Body of pancreas (tissue), 4 donors: ENCODE measurements around the gene AFDN. TPM values are rescaled to one million over a fixed set of nuclear protein-coding genes. Genes with fewer than 3 reads are reported as not detected.

Experiments
- ATAC-seq: fragments of 150-250 bp; one replicate; pipeline ENCODE4 v1.9.1; 2016
- DNase-seq, 4 donors: peaks; one replicate each; pipeline ENCODE4 v3.0.0-alpha.2; 2019
- H3K27ac ChIP-seq, 4 donors: fragments of 200-600 bp; sonication (generic); 1 replicate in 3 of 4; 2 replicates in 1 of 4; pipeline versions ENCODE4 v1.5.1 to v1.6.1; 2016 to 2019; ENCODE audit warnings: mild to moderate bottlenecking in 1 of 4, mixed read lengths in 1 of 4, moderate library complexity in 1 of 4
- H3K27me3 ChIP-seq, 2 donors: fragments of 200-600 bp; sonication (generic); one replicate each; pipeline ENCODE4 v1.6.0; 2016; ENCODE audit warnings: mild to moderate bottlenecking in 1 of 2
- H3K36me3 ChIP-seq, 2 donors: fragments of 200-600 bp; sonication (generic); replicated peaks in 1 of 2; 2 replicates each; pipeline ENCODE4 v1.5.1; 2016; ENCODE audit warnings: low read depth in 2 of 2; ENCODE audit not compliant: insufficient read depth in 1 of 2
- H3K4me1 ChIP-seq: fragments of 200-600 bp; sonication (generic); one replicate; pipeline ENCODE4 v1.6.0; 2016
- H3K4me3 ChIP-seq, 2 donors: fragments of 200-600 bp; sonication (generic); 1 replicate in 1 of 2; 2 replicates in 1 of 2; pipeline ENCODE4 v1.5.1; 2016 to 2019
- H3K9me3 ChIP-seq, 3 donors: fragments of 200-600 bp; sonication (generic); 1 replicate in 2 of 3; 2 replicates in 1 of 3; pipeline ENCODE4 v1.5.1; 2016
- CTCF ChIP-seq, 7 experiments: fragments of 450-650 bp in 4 of 7; fragments of 200-600 bp in 3 of 7; sonication (generic) in 3 of 7; IDR thresholded peaks; one replicate each; pipeline ENCODE4 v1.5.1; 2016 to 2019; ENCODE audit warnings: antibody characterized with exemption in 7 of 7
- POLR2A ChIP-seq, 3 donors: fragments of 450-650 bp; IDR thresholded peaks; one replicate each; pipeline ENCODE4 v1.6.1; 2016; ENCODE audit warnings: antibody characterized with exemption in 3 of 3, mild to moderate bottlenecking in 2 of 3
- WGBS, 2 donors: methylation state at CpG; one replicate each; pipeline ENCODE4 v1.1.5; 2017; 5-methylcytosine and 5-hydroxymethylcytosine counted together
- intact Hi-C: fragments of 100-400 bp; cut with DNase I; formaldehyde crosslinking; loops from one replicate; pipeline ENCODE4 v1.15.1; 2023
- total RNA-seq, 2 donors: library from RNA; depleted of rRNA; stranded (reverse); fragments of >200 nt; gene quantifications; one replicate each; pipeline ENCODE4 v1.1.0, GENCODE V29; 2016

AFDN gene
- total RNA-seq, 2 donors from 2014 or later, result 160 to 195 TPM

DNA sequence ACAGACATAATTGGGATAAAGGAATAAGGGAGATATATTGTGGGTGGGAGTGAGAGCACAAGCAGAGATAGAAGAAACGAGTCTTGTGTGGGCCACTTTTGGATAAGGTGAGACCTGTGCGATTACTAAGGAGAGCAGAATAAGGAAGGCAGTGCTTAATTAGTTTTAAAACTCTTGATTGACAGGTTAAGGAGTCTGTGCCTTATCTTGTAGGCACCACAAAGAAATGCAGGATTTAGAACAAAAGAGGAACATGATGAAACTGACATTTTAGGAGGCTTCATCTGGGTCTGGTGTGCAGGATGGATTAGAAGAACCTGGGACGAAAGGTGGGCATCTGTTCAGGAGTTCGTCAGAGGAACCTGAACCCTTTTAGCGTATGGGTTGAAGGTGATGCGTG lies 100.5 kb downstream of the AFDN start:
- H3K27ac ChIP-seq, result no peak overlapping the region
- peaks cover 9% of the 10 kb centered on the region for H3K4me1 ChIP-seq
- H3K4me3 ChIP-seq, result no peak overlapping the region
- DNase-seq (no peak), ATAC-seq (no peak)
- peaks cover 0 to 11% of the 10 kb centered on the region in 2 donors for H3K36me3 ChIP-seq
- WGBS, 2 donors, result 94 to 95% methylated on average over 6 of the region's 6 CpGs
- H3K9me3 ChIP-seq, result no peaks in the 10 kb centered on the region
- intact Hi-C loops, result no loop called here
- TF ChIP-seq CTCF (IDR thresholded peaks at IDR 0.05), result no peak
- TF ChIP-seq POLR2A (IDR thresholded peaks at IDR 0.05), result no peak
- no peaks in the 10 kb centered on the region for H3K27me3 ChIP-seq

GRCh38 chr6:167928111-167928510 lies 101.4 kb downstream of the AFDN start:
- Histone ChIP-seq H3K4me1 (peaks cover 12% of the 10 kb centered on the region), H3K4me3 (no peak overlapping the region), H3K27ac (no peak overlapping the region), H3K36me3 (peaks cover 0 to 11% of the 10 kb centered on the region in 2 donors), H3K27me3 (no peaks in the 10 kb centered on the region), H3K9me3 (no peaks in the 10 kb centered on the region)
- ATAC-seq (no peak), DNase-seq (no peak)
- WGBS, 2 donors, result 95 to 99% methylated on average over 3 of the region's 3 CpGs
- intact Hi-C loops, result no loop called here
- no peak for TF ChIP-seq CTCF (IDR thresholded peaks at IDR 0.05)
- no peak for TF ChIP-seq POLR2A (IDR thresholded peaks at IDR 0.05)

- DNase-seq, result no peak
- H3K4me1 ChIP-seq, result peaks cover 21% of the 10 kb centered on the region
- ATAC-seq, result no peak
These were observed 103.6 kb downstream of the AFDN start for GRCh38 chr6:167930295-167930694.

DNA sequence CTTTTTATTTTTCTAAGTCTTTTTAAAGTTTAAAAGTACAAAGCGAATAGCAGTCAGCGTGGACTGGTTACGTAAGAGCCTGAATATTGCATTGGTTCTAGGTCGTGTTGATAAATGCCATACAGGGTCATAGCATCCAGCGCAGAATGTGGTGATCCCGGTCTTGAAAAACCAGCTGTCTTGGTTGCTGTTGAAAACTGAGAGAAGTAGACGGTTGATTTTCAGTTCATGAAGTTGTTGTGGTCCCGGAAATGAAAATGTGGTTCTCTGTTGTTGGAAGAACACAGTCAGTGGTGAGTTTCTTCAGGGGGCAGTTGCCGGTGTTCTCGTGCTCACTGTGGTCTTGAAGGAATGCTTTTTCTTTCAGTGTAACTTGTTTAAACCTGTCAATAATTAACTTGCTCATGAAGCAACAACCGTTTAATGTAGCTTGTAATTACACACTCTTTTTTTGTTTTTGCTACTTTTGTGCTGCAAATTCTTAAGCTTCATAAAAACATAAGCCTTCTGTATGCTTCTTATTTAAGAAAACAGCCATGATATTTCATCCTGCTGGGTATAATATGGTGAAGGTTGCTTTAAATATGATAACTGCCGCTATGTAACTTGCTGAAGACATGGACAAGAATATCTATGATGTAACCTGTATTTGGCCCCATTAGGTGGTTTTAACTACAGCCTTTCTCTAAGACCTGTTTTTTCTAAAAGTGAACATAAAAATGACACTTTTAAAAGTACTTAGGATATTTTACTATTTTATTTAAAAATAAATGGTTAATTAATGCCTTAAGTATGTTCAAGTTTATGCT lies 106.0 kb downstream of the AFDN start:
- Histone ChIP-seq H3K27ac (peak overlapping the region; percentile 62 to 84 (median 80)), H3K4me1 (peaks cover 21% of the 10 kb centered on the region), H3K4me3 (no peak overlapping the region), H3K9me3 (no peaks in the 10 kb centered on the region), H3K27me3 (no peaks in the 10 kb centered on the region), H3K36me3 (peaks cover 0 to 5% of the 10 kb centered on the region in 2 donors)
- TF ChIP-seq CTCF (IDR thresholded peaks at IDR 0.05) (no peak), POLR2A (IDR thresholded peaks at IDR 0.05) (peak in 2 of 3 donors; percentile 52 to 64)
- DNase-seq, result peak; percentile 54 to 76 (median 66)
- 18 to 22% methylated on average over 12 of the region's 12 CpGs for WGBS, 2 donors
- ATAC-seq, result peak; percentile 90
- intact Hi-C loops, result no loop called here

More at GRCh38 chr6:167930295-167930694, 103.6 kb downstream of the AFDN start:
- H3K4me3 ChIP-seq, result no peak overlapping the region
- 86 to 97% methylated on average over 3 of the region's 3 CpGs for WGBS, 2 donors
- H3K27me3 ChIP-seq, result no peaks in the 10 kb centered on the region
- peaks cover 0 to 6% of the 10 kb centered on the region in 2 donors for H3K36me3 ChIP-seq
- TF ChIP-seq CTCF (IDR thresholded peaks at IDR 0.05), result no peak
- no peak for TF ChIP-seq POLR2A (IDR thresholded peaks at IDR 0.05)
- no peak overlapping the region for H3K27ac ChIP-seq
- intact Hi-C loops, result no loop called here
- no peaks in the 10 kb centered on the region for H3K9me3 ChIP-seq
